Parathyroid adenoma (tissue), 2 donors: Measurements from ENCODE around the gene NR1H2.
"Not testable (repeated sequence)": the region's sequence is repeated elsewhere in the genome, so short reads cannot be mapped to it uniquely, and the experiment has no call there.

Experiments
- H2AFZ ChIP-seq: fragments of 300-600 bp; sonication (generic); one replicate; pipeline ENCODE4 v1.7.0; 2017; ENCODE audit warnings: antibody characterized with exemption, mild to moderate bottlenecking
- H3K27ac ChIP-seq: fragments of 300-600 bp; sonication (generic); one replicate; pipeline ENCODE4 v1.7.0; 2017
- H3K27me3 ChIP-seq: fragments of 300-600 bp; sonication (generic); one replicate; pipeline ENCODE4 v1.7.0; 2017; ENCODE audit warnings: low read length; ENCODE audit not compliant: control insufficient read depth, insufficient read depth
- H3K36me3 ChIP-seq: fragments of 300-600 bp; sonication (generic); one replicate; pipeline ENCODE4 v1.7.0; 2017; ENCODE audit warnings: low read length; ENCODE audit not compliant: control insufficient read depth, insufficient read depth
- H3K4me1 ChIP-seq: fragments of 300-600 bp; sonication (generic); one replicate; pipeline ENCODE4 v1.7.0; 2017; ENCODE audit warnings: control low read depth
- H3K4me2 ChIP-seq: fragments of 300-600 bp; sonication (generic); one replicate; pipeline ENCODE4 v1.7.0; 2017; ENCODE audit warnings: low read length
- H3K4me3 ChIP-seq: fragments of 300-600 bp; sonication (generic); one replicate; pipeline ENCODE4 v1.7.0; 2017; ENCODE audit warnings: low read depth, low read length
- H3K79me2 ChIP-seq: fragments of 300-600 bp; sonication (generic); one replicate; pipeline ENCODE4 v1.7.0; 2017; ENCODE audit warnings: control low read depth
- H3K9ac ChIP-seq: fragments of 300-600 bp; sonication (generic); one replicate; pipeline ENCODE4 v1.7.0; 2017; ENCODE audit warnings: mild to moderate bottlenecking
- H3K9me3 ChIP-seq: fragments of 300-600 bp; sonication (generic); one replicate; pipeline ENCODE4 v1.7.0; 2017; ENCODE audit warnings: low read length; ENCODE audit not compliant: control insufficient read depth
- CTCF ChIP-seq: fragments of 300-600 bp; sonication (generic); IDR thresholded peaks from one replicate; pipeline ENCODE4 v1.7.0; 2017; ENCODE audit warnings: antibody characterized with exemption, mild to moderate bottlenecking
- donor health status: primary hyperparathyroidism.

The NR1H2 gene

GRCh38 chr19:50349277-50350057 is 26.8 kb upstream of the NR1H2 start:
- Histone ChIP-seq H3K4me1 (peaks cover 4% of the 10 kb centered on the region), H3K79me2 (no peaks in the 10 kb centered on the region), H3K36me3 (no peaks in the 10 kb centered on the region), H3K27ac (no peak overlapping the region), H3K27me3 (no peaks in the 10 kb centered on the region), H3K9me3 (no peaks in the 10 kb centered on the region), H3K4me3 (no peak overlapping the region), H3K4me2 (no peak overlapping the region), H3K9ac (no peak overlapping the region), H2AFZ (no peak overlapping the region)
- no peak for TF ChIP-seq CTCF

GRCh38 chr19:50352242-50352641 is 24.0 kb upstream of the NR1H2 start:
- H2AFZ ChIP-seq = no peak overlapping the region
- H3K27ac ChIP-seq = no peak overlapping the region
- no peak overlapping the region for H3K4me3 ChIP-seq

GRCh38 chr19:50353487-50353880 is 22.8 kb upstream of the NR1H2 start:
- not testable (repeated sequence) for H3K9ac ChIP-seq, H3K27me3 ChIP-seq, H3K4me1 ChIP-seq, H2AFZ ChIP-seq, H3K27ac ChIP-seq, H3K36me3 ChIP-seq, H3K4me3 ChIP-seq, H3K4me2 ChIP-seq, H3K79me2 ChIP-seq, H3K9me3 ChIP-seq

More at GRCh38 chr19:50352242-50352641, 24.0 kb upstream of the NR1H2 start:
- Histone ChIP-seq H3K79me2 (no peaks in the 10 kb centered on the region), H3K9me3 (no peaks in the 10 kb centered on the region), H3K36me3 (no peaks in the 10 kb centered on the region), H3K9ac (no peak overlapping the region), H3K4me1 (no peaks in the 10 kb centered on the region), H3K27me3 (no peaks in the 10 kb centered on the region), H3K4me2 (no peak overlapping the region)
- no peak for TF ChIP-seq CTCF

GRCh38 chr19:50356691-50357177 is 19.5 kb upstream of the NR1H2 start:
- H3K9ac ChIP-seq = no peak overlapping the region
- H2AFZ ChIP-seq = no peak overlapping the region
- H3K27ac ChIP-seq = no peak overlapping the region
- H3K36me3 ChIP-seq = no peaks in the 10 kb centered on the region
- TF ChIP-seq CTCF = no peak
- no peaks in the 10 kb centered on the region for H3K4me1 ChIP-seq
- no peaks in the 10 kb centered on the region for H3K27me3 ChIP-seq
- no peak overlapping the region for H3K4me3 ChIP-seq
- no peaks in the 10 kb centered on the region for H3K9me3 ChIP-seq
- no peaks in the 10 kb centered on the region for H3K79me2 ChIP-seq
- H3K4me2 ChIP-seq = peak overlapping the region; percentile 97

- Histone ChIP-seq H3K9me3 (no peaks in the 10 kb centered on the region), H3K4me2 (peak overlapping the region; percentile 97), H3K27ac (peak overlapping the region; percentile 24), H2AFZ (peak overlapping the region; percentile 93), H3K4me3 (peak overlapping the region; percentile 81), H3K27me3 (no peaks in the 10 kb centered on the region), H3K4me1 (no peaks in the 10 kb centered on the region), H3K36me3 (no peaks in the 10 kb centered on the region), H3K9ac (no peak overlapping the region), H3K79me2 (no peaks in the 10 kb centered on the region)
- peak; percentile 86 for TF ChIP-seq CTCF
Observed at GRCh38 chr19:50357178-50358100, 18.8 kb upstream of the NR1H2 start.
